Measurements from ENCODE around the gene KRTAP5-2. TPM values are rescaled to one million over a fixed set of nuclear protein-coding genes. Genes with fewer than 3 reads are reported as not detected.
A peak's percentile ranks its signal among the peaks of the same experiment; 100 is the strongest.

KRTAP5-2 gene
- total RNA-seq, 3 donors from 2014 or later = not detected

GRCh38 chr11:1572197-1573076 is 25.7 kb downstream of the KRTAP5-2 start, which contains the start of gene DUSP8:
Gene DUSP8, minus strand, starts transcription at chr11:1572271. Its CDS starts 6,445 bp downstream, at chr11:1565826.
- Histone ChIP-seq H3K27ac (peak within 1 kb of the TSS; percentile 75 to 92), H3K36me3 (no peaks in the 10 kb centered on the region), H3K27me3 (peaks cover 0 to 15% of the 10 kb centered on the region in 2 donors), H3K4me1 (peaks cover 0 to 7% of the 10 kb centered on the region in 2 donors), H3K9me3 (no peaks in the 10 kb centered on the region), H3K4me3 (peak within 1 kb of the TSS; percentile 50 to 77 (median 61))
- intact Hi-C loops (cut with DNase I; ENCODE audit: low total_unique reads) = no loop called here
- TF ChIP-seq CTCF (IDR thresholded peaks at IDR 0.05) (no peak), POLR2AphosphoS5 (IDR thresholded peaks at IDR 0.05) (no peak), POLR2A (IDR thresholded peaks at IDR 0.05) (no peak)
- peak; percentile 84 to 89 for DNase-seq (ENCODE audit: low spot score in 2 of 2)

GRCh38 chr11:1571760-1572196 is 26.3 kb downstream of the KRTAP5-2 start:
- intact Hi-C loops (cut with DNase I; ENCODE audit: low total_unique reads) = no loop called here
- Histone ChIP-seq H3K27ac (peak overlapping the region; percentile 72 to 75), H3K4me1 (peaks cover 0 to 7% of the 10 kb centered on the region in 2 donors), H3K27me3 (peaks cover 0 to 15% of the 10 kb centered on the region in 2 donors), H3K4me3 (peak overlapping the region; percentile 50 to 77 (median 61)), H3K9me3 (no peaks in the 10 kb centered on the region), H3K36me3 (no peaks in the 10 kb centered on the region)
- TF ChIP-seq POLR2A (IDR thresholded peaks at IDR 0.05) = no peak
- TF ChIP-seq CTCF (IDR thresholded peaks at IDR 0.05) = no peak
- TF ChIP-seq POLR2AphosphoS5 (IDR thresholded peaks at IDR 0.05) = no peak
- DNase-seq (ENCODE audit: low spot score in 2 of 2) = no peak

GRCh38 chr11:1570896-1571759 is 27.0 kb downstream of the KRTAP5-2 start:
- intact Hi-C loops (cut with DNase I; ENCODE audit: low total_unique reads) = no loop called here
- H3K36me3 ChIP-seq = no peaks in the 10 kb centered on the region
- TF ChIP-seq POLR2AphosphoS5 (IDR thresholded peaks at IDR 0.05) (peak in 1 of 3 donors; percentile 19), POLR2A (IDR thresholded peaks at IDR 0.05) (no peak)
- peaks cover 0 to 7% of the 10 kb centered on the region in 2 donors for H3K4me1 ChIP-seq
- peaks cover 0 to 15% of the 10 kb centered on the region in 2 donors for H3K27me3 ChIP-seq
- H3K9me3 ChIP-seq = no peaks in the 10 kb centered on the region
- DNase-seq (ENCODE audit: low spot score in 2 of 2) = peak in 1 of 2 donors; percentile 32
- H3K27ac ChIP-seq = peak overlapping the region; percentile 69 to 72
- peak overlapping the region; percentile 50 to 77 (median 61) for H3K4me3 ChIP-seq

GRCh38 chr11:1570531-1570895 is 27.6 kb downstream of the KRTAP5-2 start:
- no peak for TF ChIP-seq POLR2AphosphoS5 (IDR thresholded peaks at IDR 0.05)
- no peak for TF ChIP-seq CTCF (IDR thresholded peaks at IDR 0.05)
- no peak for TF ChIP-seq POLR2A (IDR thresholded peaks at IDR 0.05)
- intact Hi-C loops (cut with DNase I; ENCODE audit: low total_unique reads) = no loop called here
- Histone ChIP-seq H3K36me3 (no peaks in the 10 kb centered on the region), H3K27me3 (peaks cover 0 to 15% of the 10 kb centered on the region in 2 donors), H3K9me3 (no peaks in the 10 kb centered on the region), H3K27ac (peak overlapping the region in 1 of 2 donors; percentile 72), H3K4me3 (peak overlapping the region in 2 of 3 donors; percentile 61 to 77), H3K4me1 (peaks cover 0 to 7% of the 10 kb centered on the region in 2 donors)
- no peak for DNase-seq (ENCODE audit: low spot score in 2 of 2)

GRCh38 chr11:1570001-1570453 is 28.1 kb downstream of the KRTAP5-2 start:
- Histone ChIP-seq H3K27ac (no peak overlapping the region), H3K27me3 (peaks cover 0 to 15% of the 10 kb centered on the region in 2 donors), H3K36me3 (no peaks in the 10 kb centered on the region), H3K4me1 (peaks cover 0 to 7% of the 10 kb centered on the region in 2 donors), H3K9me3 (no peaks in the 10 kb centered on the region), H3K4me3 (no peak overlapping the region)
- TF ChIP-seq POLR2A (IDR thresholded peaks at IDR 0.05) = no peak
- TF ChIP-seq CTCF (IDR thresholded peaks at IDR 0.05) = no peak
- no peak for TF ChIP-seq POLR2AphosphoS5 (IDR thresholded peaks at IDR 0.05)
- intact Hi-C loops (cut with DNase I; ENCODE audit: low total_unique reads) = no loop called here
- no peak for DNase-seq (ENCODE audit: low spot score in 2 of 2)

Data from breast epithelium (tissue), 4 donors.